HTERT RPE-1 (cell line): ENCODE measurements around the gene TRERF1.
"Not testable (repeated sequence)": the region's sequence is repeated elsewhere in the genome, so short reads cannot be mapped to it uniquely, and the experiment has no call there.

ENCODE experiments used
- in situ Hi-C: fragments of 300-500 bp; cut with MboI; formaldehyde crosslinking; loops from 4 replicates; pipeline ENCODE4 v1.14.3; 2020; ENCODE audit warnings: low sequenced_read_pairs

TRERF1 gene

GRCh38 chr6:42202131-42202915, 249.4 kb downstream of the TRERF1 start:
- in situ Hi-C loops: not testable (repeated sequence)

DNA sequence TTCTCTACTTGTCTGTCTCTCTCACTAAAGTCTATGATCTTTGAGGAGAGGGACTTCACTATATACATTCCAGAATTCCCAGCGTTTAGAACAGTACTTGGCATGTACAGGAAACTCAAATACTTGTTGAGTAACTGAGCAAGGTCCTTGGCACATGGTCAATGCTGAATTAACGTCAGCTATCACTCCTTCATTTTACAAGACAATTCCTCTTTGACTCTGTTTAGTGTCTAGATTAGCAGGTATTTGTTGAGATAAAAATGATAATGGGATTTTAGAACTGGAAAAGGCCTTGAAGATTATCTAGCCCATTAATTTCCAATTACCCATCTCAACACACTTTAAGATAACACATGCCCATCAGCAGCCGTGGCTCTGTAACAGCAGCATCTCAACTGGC, 250.3 kb downstream of the TRERF1 start:
- in situ Hi-C loops: no loop called here

DNA sequence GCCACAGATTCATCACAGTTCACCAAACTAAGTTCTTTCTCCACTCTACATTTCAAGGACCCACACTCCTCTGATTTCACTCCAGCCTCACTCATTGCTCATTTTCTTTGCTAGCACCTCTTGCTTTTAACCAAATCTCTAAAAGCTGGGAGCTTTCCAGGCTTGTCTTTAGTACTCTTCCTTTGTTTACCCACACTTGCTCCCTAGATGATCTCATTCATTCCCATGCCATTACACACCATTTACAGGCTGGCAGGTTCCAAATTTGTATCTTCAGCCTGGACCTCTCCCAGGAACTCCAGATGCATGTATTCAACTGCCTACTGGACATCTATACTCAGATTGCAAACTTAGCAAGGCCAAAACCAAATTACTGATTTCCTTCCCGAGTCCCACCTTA, 251.7 kb downstream of the TRERF1 start:
- in situ Hi-C loops: no loop called here

DNA sequence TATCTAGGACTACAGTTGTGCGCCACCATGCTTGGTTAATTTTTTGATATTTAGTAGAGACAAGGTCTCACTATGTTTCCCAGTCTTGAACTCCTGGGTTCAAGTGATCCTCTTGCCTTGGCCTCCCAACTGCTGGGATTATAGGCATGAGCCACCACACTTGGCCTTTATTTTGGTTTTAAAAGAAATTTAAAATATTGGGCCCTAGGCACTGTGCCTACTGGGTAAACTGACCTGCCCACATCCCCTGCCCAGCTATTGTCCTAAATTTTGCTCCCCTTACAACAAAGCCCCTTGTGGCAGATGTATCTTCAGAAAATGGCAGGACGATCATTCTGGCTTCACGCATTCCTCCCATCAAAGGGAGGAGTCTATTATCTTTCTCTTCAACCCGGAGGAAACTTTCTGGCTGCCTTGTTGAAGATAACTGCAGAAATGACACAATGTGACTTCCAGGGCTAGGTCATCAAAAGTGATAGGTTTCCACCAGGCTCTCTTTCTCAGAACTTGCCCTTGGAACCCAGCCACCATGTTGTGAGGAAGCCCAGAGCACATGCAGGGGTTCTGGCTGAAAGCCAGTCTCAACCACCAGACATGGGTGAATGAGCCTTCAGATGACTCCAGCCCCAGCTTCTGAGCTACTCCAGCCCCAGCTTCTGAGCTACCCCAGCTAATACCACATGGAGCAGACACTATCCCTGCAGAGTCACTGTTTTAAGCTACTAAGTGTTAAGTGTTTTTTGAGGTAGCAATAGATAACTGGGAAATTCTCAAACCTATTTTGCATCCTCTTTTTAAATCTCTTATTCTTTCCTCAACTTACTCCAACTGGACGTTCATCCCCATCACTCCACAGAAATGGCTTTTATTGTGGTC, 252.4 kb downstream of the TRERF1 start:
- in situ Hi-C loops: no loop called here

DNA sequence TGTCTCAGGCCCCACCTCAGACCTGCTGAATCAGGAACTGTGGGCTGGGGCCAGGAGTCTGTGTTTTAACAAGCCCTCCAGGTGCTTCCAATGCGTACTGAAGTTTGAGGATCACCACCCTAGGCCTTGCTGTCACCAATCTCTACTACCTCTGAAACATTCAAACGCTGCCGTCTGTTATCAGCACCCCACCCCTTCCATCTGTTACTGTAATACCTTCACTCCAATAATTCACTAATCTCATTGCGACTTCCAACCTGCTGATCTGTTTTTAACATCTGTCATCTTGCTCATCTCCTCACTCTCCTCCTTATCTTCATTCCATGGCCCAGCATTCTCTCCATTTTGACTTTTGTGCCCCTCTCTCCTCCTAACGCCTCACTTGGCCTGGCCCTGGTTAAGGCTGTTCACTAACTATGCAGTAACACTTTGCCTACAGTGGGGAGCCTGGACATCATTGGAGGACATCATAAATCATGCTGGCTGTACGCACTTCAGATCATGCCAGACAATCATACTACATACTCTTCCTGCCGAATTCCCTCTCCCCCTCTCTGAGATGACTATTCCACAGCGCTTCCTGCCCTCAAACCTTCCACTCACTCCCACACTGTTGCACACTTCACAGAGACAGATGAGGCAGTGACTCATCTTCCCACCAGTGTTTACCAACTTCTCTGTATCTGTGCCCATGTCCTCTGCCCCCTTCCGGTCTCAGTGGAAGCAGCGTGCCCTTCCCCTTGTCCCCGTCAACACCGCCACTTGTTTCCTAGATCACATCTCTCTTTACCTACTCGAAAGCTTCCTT, 254.0 kb downstream of the TRERF1 start:
- in situ Hi-C loops: no loop called here

DNA sequence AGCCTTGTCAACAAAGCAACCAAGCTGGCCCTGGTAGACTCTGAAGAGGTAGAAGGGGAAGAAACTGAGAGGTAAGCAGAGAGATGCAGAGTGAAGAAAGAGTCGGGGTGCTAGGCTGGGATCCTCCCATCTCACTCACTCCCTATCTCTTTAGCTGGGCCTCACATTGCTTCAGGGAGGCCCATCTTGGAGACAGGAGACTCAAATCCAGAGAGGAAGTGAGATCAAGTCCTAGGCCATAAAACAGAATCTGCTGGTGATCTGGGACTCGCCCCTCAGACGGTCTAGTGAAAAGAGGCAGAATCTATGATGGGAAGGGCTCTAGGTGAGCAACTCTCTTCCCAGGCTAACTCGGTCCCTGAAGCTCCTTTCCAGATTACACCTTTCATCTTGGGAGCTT, 256.3 kb downstream of the TRERF1 start:
- in situ Hi-C loops: no loop called here

GRCh38 chr6:42194056-42194455, 257.7 kb downstream of the TRERF1 start:
- in situ Hi-C loops: no loop called here

DNA sequence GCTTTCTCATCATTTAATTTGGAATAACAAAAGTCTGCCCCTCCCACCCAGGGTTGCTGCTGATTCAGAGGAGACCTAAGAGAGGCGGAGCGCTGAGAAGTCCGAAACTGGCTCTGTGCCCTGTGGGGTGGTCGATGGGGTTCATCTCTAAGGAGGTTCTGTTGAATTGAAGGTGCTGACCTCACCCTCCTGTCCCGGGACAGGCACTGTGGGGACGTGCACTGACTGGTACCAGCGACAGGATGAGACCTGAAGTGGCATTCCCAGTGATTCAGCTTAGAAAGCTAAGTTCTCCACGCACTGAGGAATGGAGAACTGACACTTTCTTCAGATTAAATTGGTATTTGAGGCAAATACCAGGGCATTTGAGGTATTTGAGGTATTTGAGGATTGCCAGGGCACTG, 258.2 kb downstream of the TRERF1 start:
- in situ Hi-C loops: no loop called here

GRCh38 chr6:42192385-42192784, 259.3 kb downstream of the TRERF1 start:
- in situ Hi-C loops: not testable (repeated sequence)

DNA sequence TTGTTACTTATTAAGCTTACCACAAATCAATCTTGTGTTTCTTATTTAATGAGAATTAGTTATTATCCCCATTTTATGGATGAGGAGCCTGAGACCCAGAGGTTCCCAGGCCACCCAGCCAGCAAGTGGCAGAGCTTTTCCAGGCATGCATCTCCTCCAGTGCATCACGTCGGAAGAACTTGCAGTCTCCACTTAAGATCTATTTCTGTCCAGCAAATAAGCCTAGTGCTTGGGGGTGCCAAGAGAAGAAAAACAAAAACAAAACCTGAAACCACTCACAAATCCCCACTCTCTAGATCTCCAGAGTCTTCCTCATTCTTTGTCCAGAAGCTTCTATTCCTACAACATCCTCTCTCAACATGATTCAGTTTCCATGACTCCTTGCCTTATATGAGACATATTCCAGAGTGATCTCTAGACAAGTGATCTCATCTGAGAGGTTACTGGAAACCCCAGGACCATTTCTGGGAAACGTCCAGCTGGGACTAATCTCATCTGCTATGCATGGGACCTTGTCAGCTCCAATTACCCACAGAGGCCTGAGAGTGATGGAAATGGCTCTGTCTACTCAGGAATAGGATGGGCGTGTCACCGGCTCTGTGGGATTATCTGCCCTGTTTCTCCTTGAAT, 261.1 kb downstream of the TRERF1 start:
- in situ Hi-C loops: no loop called here

DNA sequence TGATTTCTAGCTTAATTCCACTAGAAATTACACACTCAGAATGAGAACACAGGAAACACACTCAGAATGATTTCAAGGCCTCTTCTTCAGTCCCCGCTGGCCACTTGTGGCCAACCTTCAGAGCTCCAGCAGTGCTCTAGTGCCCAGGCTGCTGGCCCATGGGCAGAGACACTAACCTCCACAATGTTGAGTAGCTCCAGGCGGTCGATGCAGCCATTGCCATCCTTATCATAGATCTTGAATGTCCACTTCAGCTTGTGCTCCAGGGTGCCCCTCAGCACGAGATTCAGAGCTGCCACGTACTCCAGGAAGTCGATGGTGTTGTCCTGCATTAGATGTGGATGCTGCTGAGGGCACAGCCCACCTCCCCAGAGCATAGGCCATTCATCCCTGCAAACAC, 263.3 kb downstream of the TRERF1 start:
- in situ Hi-C loops: no loop called here

- in situ Hi-C loops: no loop called here
These were observed 266.1 kb downstream of the TRERF1 start for GRCh38 chr6:42185597-42185996.

GRCh38 chr6:42184475-42184874, 267.3 kb downstream of the TRERF1 start:
- in situ Hi-C loops: no loop called here

DNA sequence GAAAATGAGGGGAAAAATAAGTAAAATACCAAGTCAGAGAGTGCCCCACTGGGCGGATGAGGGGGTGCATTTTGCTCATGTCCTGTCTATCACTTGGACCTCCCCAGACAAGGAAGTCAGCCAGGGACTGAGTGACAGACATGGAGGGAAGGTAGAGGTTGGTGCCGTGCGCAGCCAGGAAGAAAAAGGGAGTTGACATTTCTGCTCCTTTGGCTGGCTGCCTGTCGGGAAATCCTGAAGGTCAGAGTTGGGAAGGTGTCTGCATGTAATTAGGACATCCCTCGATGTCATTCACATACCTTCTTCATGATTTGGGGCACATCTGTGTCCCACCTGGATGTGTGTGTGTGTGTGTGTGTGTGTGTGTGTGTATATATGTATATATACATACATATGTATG, 269.6 kb downstream of the TRERF1 start:
- in situ Hi-C loops: no loop called here

GRCh38 chr6:42179945-42180313, 271.8 kb downstream of the TRERF1 start:
- in situ Hi-C loops: no loop called here

GRCh38 chr6:42179261-42179944, 272.3 kb downstream of the TRERF1 start:
- in situ Hi-C loops: no loop called here

- in situ Hi-C loops: no loop called here
These were observed 274.0 kb downstream of the TRERF1 start for GRCh38 chr6:42177514-42178364.

GRCh38 chr6:42176981-42177380, 274.7 kb downstream of the TRERF1 start:
- in situ Hi-C loops: no loop called here

DNA sequence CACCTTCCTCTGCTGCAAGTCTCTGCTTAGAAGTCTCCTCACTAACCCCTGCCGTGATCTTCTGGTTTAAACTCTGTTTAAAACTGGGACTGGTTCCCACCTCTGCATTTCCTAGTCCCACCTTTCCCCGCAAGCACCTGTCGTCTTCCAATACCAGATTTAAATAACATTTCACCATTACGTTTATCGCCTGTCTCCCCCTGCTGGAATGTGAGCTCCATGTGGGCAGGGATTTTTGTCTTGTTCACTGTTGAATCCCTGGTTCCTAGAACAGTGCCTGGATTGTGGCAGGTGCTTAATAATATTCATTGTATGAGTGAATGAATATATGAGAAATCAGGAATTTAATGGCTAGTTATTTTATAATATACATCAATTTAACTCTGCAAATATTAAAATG, 275.9 kb downstream of the TRERF1 start:
- in situ Hi-C loops: no loop called here
